NCI-H2171 treated with DMSO at 0.1 percent for 48 hours (cell line): ENCODE results near the gene SFT2D1.

Source experiments
- DNase-seq: peaks from one replicate; lab custom pipeline; 2025; lab: John Stamatoyannopoulos, UW

SFT2D1 gene

DNA sequence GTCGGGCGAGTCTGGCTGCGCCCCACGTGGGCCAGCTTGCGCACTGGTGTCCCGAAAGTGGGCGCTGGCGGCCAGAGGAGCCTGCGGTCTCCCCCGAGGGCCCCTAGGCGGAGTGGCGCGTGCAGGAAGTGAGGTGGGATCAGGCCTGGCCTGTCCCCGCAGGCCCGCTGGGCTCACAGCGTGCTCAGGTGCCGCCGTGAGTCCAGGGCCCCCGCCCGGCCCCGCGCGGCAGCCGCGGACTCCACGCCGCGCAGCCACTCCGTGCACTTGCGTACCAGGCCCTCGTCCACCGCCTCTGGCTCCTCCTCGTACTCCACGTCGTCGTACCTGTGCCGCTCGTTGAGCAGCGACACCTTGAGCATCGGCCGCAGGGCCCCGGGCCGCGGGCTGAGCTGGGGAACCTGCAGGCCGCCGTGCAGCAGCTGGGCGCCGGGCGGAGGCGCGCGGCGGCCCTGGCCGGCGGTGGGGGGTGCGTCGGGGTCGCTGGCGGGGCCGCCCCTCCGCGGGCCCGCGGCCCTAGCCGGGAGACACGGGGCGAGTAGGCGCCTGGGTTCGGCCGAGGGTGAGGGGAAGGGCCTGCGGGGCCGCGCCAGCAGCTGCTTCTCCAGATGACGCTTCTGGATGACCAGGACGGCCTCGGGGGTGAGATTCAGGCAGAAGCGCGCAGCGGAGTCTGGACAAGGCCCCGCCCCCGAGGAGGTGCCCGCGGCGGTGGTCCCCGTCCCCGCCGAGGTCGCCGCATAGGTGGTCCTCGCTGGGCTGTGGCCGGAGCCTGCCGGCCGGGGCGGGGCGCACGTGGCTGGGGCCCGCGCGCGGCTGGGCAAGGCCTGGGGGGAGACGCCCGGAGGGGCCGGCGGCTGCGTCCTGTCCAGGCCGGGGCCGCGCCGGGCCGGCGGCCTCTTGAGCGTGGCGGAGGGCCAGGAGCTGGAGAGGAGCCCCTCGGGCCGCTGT lies 35.0 kb downstream of the SFT2D1 start:
- no peak for DNase-seq

DNA sequence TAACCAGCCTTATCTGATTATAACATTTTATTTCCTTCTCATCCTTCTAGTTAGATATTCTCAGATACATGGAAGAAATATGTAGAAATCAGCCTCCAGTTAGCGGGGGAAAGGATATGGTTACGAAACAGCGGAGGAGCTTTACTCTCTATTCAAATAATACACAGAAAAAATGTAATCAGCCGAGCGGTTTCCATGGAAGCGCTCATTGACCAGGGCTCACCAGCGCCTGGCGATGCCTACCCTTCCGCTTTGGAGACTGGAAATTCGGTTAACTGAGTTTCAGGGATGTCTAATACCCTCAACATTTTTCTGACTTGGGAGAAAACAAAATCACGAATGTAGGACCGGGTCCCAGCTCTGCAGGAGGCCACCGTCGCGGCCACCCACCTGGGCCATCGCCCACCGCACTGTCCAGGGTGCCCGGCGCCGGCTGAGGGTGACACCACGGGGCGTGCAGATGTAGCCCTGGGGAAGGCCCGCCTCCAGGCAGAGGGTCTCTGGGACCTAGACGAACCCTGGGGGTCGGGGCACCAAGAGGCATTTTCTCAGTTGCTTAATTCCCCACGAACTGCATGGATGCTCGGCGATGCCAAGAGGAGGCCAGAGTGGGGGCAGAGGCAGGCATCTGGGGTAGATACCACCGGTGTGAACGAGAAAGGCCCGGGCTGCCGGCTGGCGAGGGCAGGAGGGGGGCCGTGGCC lies 35.8 kb downstream of the SFT2D1 start:
- no peak for DNase-seq

GRCh38 chr6:166305562-166306117 lies 36.7 kb downstream of the SFT2D1 start:
- DNase-seq, result no peak

DNA sequence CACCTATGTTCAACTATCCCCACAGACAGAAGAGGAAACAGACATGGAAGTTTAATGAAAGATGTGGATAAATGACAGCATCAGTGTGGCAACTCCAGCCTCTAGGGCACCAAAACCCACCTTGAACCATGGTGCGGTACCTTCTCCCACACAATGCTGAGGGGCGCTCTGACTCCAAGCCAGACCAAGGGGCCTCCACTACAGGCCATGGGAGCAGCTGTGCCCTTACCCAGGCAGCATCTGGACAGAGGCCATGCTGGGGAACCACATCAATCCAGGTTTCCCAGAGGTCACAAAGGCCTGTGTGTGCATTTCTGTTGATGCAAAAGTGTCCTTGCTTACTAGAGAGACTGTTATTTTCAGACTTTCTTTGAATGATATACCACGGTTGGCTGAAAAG lies 38.2 kb downstream of the SFT2D1 start:
- no peak for DNase-seq

DNA sequence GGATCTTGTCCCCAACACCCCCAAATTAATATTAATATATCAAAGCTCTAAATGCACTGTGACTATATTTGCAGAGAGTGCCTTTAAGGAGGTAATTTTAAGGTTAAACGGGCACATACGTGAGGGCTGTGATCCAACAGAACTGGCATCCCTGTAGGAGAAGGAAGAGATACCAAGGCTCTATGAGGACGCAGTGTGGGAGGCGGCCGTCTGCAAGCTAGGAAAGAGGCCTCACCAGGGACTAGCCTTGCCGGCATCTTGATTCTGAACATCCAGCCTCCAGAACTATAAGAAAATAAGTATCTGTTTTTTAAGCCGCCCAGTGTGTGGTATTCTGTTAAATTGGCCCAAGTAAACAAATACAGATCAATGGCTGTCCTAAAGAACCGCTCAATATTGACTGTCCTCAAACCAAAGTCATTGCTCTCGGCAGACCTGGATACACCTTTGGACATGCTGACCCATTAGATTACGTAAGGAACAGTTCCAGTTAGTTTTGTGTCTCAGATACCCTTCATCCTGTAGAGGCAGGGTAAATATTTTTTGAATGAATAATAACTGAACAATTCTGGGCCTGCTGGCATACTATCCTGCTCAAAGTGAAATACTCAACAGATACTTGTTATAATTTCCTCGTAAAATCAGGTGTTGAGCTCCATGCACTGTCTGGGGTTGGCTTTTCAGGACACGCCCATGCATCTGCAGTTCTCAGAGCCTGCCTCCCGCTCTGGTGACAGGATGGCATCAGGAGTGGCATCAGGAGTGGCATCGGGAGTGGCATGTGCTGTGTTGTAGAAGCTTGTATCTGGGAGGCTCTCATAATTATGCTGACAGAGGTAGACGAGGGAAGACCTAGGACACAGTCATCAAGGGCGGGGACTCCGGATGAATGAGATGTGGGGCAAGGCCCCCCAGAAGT lies 40.5 kb downstream of the SFT2D1 start:
- no peak for DNase-seq

GRCh38 chr6:166300357-166300987 lies 41.9 kb downstream of the SFT2D1 start:
- no peak for DNase-seq

DNA sequence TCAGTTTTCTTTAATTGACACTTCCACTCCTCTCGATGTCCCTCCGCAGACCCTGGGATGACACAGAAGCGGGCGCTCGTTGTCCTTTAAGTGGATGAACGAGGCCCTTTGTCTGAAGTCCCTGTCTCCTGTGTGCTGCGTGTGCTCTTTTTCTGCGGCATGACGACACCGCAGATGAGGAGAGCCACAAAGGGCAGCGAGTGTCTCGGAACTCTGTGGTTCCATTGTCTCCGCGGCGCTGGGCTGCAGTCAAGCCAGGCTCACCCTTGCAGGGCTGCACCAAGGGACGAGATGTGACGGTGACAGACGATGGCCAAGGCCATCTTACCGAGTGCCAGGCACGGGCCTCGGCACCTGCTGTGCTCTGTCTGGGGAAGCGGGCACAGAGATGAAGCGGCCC lies 44.7 kb downstream of the SFT2D1 start:
- DNase-seq, result no peak

DNA sequence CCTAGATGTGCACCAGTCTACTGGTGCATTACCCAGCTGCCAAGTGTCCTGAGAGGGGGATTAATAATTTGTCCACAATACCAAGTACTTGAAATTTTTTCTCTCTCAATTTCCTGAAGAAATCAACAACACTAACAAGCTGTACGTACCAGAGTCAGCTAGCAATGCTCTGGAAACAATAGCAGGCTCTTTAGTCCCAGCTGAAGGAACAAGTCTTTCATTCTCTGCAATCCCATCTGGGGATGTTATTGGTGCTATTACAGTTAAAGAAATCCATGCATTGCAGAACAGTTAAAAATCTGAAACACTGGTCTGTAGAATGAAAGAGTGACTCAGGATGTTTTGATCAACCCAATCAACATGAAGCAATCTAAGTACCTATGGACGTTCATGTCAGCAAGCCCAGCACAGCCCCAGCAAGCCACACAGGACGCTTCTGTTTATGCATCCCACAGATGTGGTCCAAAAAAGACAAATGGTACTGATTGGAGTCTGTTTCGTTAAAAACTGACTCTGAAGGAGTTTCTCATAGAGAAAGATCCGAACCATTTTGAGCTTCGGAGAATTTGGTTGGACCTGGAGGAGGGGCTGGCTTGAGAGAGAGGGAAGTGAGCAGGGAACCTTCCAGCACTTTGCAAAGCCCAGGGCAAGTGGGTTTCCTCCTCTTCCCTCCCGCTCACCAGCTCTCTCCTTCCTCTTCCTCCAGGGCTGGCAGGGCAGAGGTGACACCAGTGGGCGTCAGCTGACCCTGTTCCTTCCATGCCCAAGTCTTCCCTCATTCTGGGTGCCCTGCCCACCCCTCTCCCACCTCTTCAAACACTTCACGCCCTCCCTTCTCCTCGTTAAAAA lies 46.1 kb downstream of the SFT2D1 start:
- no peak for DNase-seq

- DNase-seq, result no peak
These were observed 48.4 kb downstream of the SFT2D1 start for GRCh38 chr6:166293731-166294584.

DNA sequence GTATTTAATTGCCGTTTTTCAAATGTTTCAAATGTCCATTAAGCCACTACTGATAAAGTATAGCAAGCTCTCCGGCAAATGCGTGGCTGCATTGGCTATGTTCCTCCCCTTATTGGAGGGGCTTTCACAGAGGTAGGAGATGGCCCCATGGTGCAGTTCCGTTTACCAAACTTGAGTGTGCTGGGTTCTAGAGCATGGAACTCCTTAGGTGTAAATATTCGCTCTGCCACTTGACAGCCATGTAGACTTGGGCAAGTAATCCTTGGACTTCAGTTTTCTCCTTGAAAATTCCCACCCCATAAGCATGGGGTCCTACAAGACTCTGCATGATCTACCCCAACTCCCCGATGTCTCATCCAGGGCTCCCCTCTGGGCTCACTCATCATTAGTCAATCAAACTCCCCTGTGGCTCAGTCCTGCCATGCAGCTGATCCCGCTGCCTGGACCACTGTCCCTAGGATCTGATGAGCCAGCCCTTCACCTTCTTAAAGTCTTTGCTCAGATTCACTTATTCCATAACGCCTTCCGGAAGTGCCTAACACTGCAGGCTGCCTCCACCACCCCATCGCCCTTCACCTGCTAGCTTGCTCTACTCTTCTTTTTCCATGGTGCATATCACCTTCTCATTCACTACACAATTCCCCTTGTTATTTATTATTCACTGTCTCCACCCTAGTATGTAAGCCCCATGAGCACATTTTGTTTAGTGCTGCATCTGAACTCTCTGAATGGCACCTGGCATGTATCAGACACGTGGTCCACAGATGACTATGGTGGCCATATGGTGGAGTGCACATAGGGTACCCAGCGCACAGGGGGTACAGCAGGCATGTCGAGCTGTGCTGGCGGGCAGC lies 52.9 kb downstream of the SFT2D1 start:
- no peak for DNase-seq

DNA sequence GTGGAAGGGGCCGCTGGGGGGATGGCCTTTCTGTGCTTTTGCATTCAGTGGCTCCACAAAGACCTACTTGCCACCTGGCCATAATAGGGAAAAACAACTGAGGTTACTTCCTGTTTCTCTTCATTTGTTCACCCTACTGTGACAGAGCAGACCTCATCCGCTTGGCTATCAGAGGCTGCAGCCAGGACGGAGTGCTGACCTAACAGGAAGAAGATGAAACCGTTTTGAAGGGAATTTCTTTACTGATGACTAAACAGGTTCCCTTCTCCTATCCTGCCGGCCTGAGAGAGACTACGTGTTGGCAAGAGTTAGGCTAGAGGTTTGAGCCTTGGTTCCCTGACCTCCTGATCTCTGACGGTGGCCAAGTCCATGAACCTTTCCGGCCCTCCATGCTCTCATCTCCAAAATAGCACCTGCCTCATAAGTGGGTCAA lies 55.5 kb downstream of the SFT2D1 start:
- no peak for DNase-seq

- no peak for DNase-seq
These were observed 57.1 kb downstream of the SFT2D1 start for GRCh38 chr6:166285233-166285632.

DNA sequence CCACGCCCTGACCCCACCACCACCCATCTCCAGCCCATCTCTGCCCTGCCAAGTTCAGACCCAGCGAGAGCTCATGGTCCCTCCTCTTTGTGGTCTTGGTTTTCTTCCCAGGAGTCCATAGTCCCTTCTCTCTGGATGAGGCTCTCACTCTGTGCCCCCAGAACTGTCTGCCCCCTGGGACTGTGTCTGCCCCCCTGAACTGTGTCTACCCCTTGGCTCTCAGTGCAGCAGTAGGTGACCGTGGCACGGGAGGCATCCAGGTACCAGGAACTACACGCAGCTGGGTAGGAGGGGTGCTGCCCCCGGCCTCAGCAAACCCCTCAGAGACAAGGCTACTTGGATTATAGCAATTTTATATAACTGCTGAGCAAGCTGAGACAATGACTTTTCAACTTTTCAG lies 57.7 kb downstream of the SFT2D1 start:
- no peak for DNase-seq

- no peak for DNase-seq
These were observed 59.8 kb downstream of the SFT2D1 start for GRCh38 chr6:166282394-166283032.

GRCh38 chr6:166281104-166281503 lies 61.2 kb downstream of the SFT2D1 start:
- DNase-seq, result no peak

GRCh38 chr6:166279393-166279679 lies 63.0 kb downstream of the SFT2D1 start:
- DNase-seq, result no peak

DNA sequence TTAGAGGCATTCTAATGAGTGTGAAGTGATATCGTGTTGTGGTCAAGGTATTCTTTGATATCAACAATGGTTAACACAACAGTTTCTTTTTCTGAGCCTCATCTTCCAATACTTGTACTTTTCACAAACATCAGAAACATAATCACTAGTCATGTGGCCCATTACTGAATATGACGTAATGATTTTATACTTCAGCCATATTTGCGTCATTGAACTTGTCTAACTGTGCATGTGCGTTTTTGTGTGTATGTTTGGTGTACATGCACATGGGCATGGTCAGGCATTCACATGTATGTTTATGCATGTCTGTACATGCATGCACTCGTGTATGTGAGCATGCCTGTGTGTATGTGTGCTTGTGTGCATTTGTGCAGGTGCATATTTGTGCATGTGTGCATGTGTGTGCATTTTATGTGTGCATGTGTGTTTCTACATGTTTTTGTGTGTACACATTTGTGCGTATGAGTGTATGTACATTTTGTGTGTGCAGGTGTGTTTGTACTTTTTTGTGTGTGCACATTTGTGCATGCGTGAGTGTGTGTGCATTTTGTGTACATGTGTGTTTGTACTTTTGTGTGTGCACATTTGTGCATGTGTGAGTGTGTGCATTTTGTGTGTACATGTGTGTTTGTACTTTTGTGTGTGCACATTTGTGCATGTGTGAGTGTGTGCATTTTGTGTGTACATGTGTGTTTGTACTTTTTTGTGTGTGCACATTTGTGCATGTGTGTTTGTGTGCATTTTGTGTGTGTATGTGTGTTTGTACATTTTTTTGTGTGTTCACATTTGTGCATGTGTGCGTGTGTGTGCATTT lies 63.6 kb downstream of the SFT2D1 start:
- DNase-seq, result no peak
